ENCODE measurements around the gene SYNRG. TPM values are rescaled to one million over a fixed set of nuclear protein-coding genes. Genes with fewer than 3 reads are reported as not detected.
"Not testable (repeated sequence)": the region's sequence is repeated elsewhere in the genome, so short reads cannot be mapped to it uniquely, and the experiment has no call there.

The SYNRG gene
- polyA plus RNA-seq, 1 experiment = 24.9 TPM

GRCh38 chr17:37513711-37514110 lies 95.5 kb downstream of the SYNRG start:
- Histone ChIP-seq H3K27me3 (ENCODE audit: control insufficient read depth, insufficient read depth, low read length) (no peaks in the 10 kb centered on the region), H3K4me3 (ENCODE audit: low read depth, low read length) (no peak overlapping the region), H3K9me3 (ENCODE audit: control insufficient read depth, insufficient read depth, low read length) (peaks cover 3% of the 10 kb centered on the region; the same call in 1 of the 2 replicates), H3K27ac (ENCODE audit: low read depth, low read length) (no peak overlapping the region)
- no peak for TF ChIP-seq CTCF (IDR thresholded peaks at IDR 0.05; ENCODE audit: low read depth, low read length)
- DNase-seq (ENCODE audit: low read depth, low spot score) = no peak
- CTCF ChIA-PET = interaction anchor here (1.2 to 1.4 kb wide), 2 partner anchors 14 to 303 kb away, joined by 3 to 4 read pairs; no protein-coding TSS in a partner anchor
- POLR2A ChIA-PET = interaction anchor here (0.7 kb wide), 1 partner anchor 815 kb away, joined by 9 read pairs; no protein-coding TSS in a partner anchor

GRCh38 chr17:37512442-37513068 lies 96.7 kb downstream of the SYNRG start:
- CTCF ChIA-PET = interaction anchor here (1.1 to 1.4 kb wide), 2 partner anchors 15 to 139 kb away, joined by 3 to 4 read pairs; no protein-coding TSS in a partner anchor
- Histone ChIP-seq H3K4me3 (ENCODE audit: low read depth, low read length) (no peak overlapping the region), H3K27me3 (ENCODE audit: control insufficient read depth, insufficient read depth, low read length) (no peaks in the 10 kb centered on the region), H3K9me3 (ENCODE audit: control insufficient read depth, insufficient read depth, low read length) (peaks cover 3% of the 10 kb centered on the region; the same call in 1 of the 2 replicates), H3K27ac (ENCODE audit: low read depth, low read length) (no peak overlapping the region)
- POLR2A ChIA-PET = no interaction called here
- DNase-seq (ENCODE audit: low read depth, low spot score) = no peak
- no peak for TF ChIP-seq CTCF (IDR thresholded peaks at IDR 0.05; ENCODE audit: low read depth, low read length)

DNA sequence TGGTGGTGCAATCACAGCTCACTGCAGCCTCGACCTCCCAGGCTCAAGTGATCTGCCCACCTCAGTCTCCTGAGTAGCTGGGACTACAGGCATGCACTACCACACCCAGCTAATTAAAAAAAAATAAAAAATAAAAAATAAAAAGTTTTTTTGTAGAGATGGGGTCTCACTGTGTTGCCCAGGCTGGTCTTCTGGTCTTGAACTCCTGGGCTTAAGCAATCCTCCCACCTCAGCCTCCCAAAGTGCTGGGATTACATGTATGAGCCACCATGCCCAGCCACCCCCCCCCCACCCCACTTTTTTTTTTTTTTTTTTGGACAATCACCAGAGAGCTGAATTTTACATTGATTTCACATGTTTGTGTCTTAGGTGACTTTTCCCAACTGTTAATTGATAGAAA lies 97.6 kb downstream of the SYNRG start:
- POLR2A ChIA-PET; H3K27ac ChIP-seq (ENCODE audit: low read depth, low read length); DNase-seq (ENCODE audit: low read depth, low spot score); H3K27me3 ChIP-seq (ENCODE audit: control insufficient read depth, insufficient read depth, low read length); H3K4me3 ChIP-seq (ENCODE audit: low read depth, low read length); H3K9me3 ChIP-seq (ENCODE audit: control insufficient read depth, insufficient read depth, low read length): not testable (repeated sequence)
- CTCF ChIA-PET = interaction anchor here (0.6 to 1.1 kb wide), 2 partner anchors 138 to 908 kb away, joined by 3 to 7 read pairs; no protein-coding TSS in a partner anchor

GRCh38 chr17:37510056-37510455 lies 99.2 kb downstream of the SYNRG start:
- Histone ChIP-seq H3K27me3 (ENCODE audit: control insufficient read depth, insufficient read depth, low read length) (no peaks in the 10 kb centered on the region), H3K4me3 (ENCODE audit: low read depth, low read length) (no peak overlapping the region), H3K9me3 (ENCODE audit: control insufficient read depth, insufficient read depth, low read length) (peaks cover 3% of the 10 kb centered on the region; the same call in 1 of the 2 replicates), H3K27ac (ENCODE audit: low read depth, low read length) (no peak overlapping the region)
- DNase-seq (ENCODE audit: low read depth, low spot score) = no peak
- no peak for TF ChIP-seq CTCF (IDR thresholded peaks at IDR 0.05; ENCODE audit: low read depth, low read length)
- POLR2A ChIA-PET = no interaction called here
- CTCF ChIA-PET = no interaction called here

DNA sequence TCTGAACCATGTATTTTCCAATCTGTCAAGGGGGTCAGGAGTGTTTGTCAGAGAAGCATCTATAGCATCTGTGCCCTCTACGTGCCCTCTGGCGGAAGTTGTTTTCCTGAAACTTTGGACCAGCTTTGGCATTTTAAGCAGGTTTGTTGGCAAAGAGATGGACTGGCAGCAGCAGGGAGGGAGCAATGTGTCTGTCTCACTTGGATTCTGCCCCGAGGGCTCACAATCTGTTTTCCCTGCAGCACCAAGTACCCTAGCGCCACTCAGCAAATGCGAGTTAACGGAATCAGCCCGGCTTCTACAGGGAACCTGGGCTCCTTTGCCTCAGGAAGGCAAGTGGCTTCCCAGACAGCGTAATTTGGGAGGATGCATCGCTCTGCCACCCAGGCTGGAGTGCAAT lies 102.1 kb downstream of the SYNRG start:
- no peaks in the 10 kb centered on the region for H3K27me3 ChIP-seq (ENCODE audit: control insufficient read depth, insufficient read depth, low read length)
- no peak for DNase-seq (ENCODE audit: low read depth, low spot score)
- no peak overlapping the region for H3K27ac ChIP-seq (ENCODE audit: low read depth, low read length)
- ChIA-PET POLR2A (interaction anchor here (0.6 kb wide), 1 partner anchor 44 kb away, joined by 5 read pairs; no protein-coding TSS in a partner anchor), CTCF (interaction anchor here (1.0 kb wide), 1 partner anchor 16 kb away, joined by 4 read pairs; no protein-coding TSS in a partner anchor)
- peaks cover 3% of the 10 kb centered on the region; the same call in 1 of the 2 replicates for H3K9me3 ChIP-seq (ENCODE audit: control insufficient read depth, insufficient read depth, low read length)
- H3K4me3 ChIP-seq (ENCODE audit: low read depth, low read length) = no peak overlapping the region
- no peak for TF ChIP-seq CTCF (IDR thresholded peaks at IDR 0.05; ENCODE audit: low read depth, low read length)
